ENCODE measurements around the gene PYCARD.

DNA sequence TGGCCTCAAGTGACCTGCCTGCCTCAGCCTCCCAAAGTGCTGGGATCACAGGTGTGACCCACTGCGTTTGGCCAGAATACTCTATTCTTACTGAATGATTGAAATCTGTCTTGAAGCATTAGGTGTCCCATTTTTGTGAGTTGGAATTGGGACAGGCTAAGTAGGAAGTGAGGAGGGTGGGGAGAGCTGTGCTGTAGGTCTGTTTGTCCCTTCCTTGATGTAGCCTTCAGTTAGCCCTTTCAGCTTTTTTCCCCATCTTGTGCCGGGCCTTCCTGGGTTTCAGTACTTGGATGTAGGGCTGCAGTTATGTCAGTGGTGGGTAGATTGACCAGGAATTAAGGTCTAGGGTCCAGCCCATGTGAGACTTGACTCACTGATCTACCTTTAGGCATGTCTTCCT is 8.7 kb downstream of the PYCARD start:
- TF ChIP-seq, protein P1, sequence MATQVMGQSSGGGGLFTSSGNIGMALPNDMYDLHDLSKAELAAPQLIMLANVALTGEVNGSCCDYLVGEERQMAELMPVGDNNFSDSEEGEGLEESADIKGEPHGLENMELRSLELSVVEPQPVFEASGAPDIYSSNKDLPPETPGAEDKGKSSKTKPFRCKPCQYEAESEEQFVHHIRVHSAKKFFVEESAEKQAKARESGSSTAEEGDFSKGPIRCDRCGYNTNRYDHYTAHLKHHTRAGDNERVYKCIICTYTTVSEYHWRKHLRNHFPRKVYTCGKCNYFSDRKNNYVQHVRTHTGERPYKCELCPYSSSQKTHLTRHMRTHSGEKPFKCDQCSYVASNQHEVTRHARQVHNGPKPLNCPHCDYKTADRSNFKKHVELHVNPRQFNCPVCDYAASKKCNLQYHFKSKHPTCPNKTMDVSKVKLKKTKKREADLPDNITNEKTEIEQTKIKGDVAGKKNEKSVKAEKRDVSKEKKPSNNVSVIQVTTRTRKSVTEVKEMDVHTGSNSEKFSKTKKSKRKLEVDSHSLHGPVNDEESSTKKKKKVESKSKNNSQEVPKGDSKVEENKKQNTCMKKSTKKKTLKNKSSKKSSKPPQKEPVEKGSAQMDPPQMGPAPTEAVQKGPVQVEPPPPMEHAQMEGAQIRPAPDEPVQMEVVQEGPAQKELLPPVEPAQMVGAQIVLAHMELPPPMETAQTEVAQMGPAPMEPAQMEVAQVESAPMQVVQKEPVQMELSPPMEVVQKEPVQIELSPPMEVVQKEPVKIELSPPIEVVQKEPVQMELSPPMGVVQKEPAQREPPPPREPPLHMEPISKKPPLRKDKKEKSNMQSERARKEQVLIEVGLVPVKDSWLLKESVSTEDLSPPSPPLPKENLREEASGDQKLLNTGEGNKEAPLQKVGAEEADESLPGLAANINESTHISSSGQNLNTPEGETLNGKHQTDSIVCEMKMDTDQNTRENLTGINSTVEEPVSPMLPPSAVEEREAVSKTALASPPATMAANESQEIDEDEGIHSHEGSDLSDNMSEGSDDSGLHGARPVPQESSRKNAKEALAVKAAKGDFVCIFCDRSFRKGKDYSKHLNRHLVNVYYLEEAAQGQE (IDR thresholded peaks at IDR 0.05; ENCODE audit: insufficient read depth in 1 of 2, low read depth in 2 of 2, low read length in 2 of 2) = no peak
- TF ChIP-seq TAF1 (IDR thresholded peaks at IDR 0.05; ENCODE audit: borderline replicate concordance, insufficient read depth, low read length) = no peak
